ENCODE data around the gene SMPD3. TPM values are rescaled to one million over a fixed set of nuclear protein-coding genes. Genes with fewer than 3 reads are reported as not detected.

SMPD3 gene
- total and polyA plus RNA-seq, 4 donors = 1.7 to 13.9 (median 5.0) TPM

- no peak for DNase-seq
- peaks cover 0 to 11% (median 2%) of the 10 kb centered on the region in 5 donors for H3K4me1 ChIP-seq (ENCODE audit: control insufficient read depth in 5 of 5, insufficient read depth in 5 of 5, low read length in 5 of 5)
- H3K27me3 ChIP-seq (ENCODE audit: control insufficient read depth in 3 of 3, insufficient read depth in 3 of 3, low read length in 2 of 3) = no peaks in the 10 kb centered on the region
- H3K9ac ChIP-seq (ENCODE audit: insufficient read depth in 1 of 2, low read length in 2 of 2) = no peak overlapping the region
- no peaks in the 10 kb centered on the region for H3K9me3 ChIP-seq (ENCODE audit: control insufficient read depth in 4 of 4, insufficient read depth in 3 of 4, low read length in 3 of 4)
- no peak for ATAC-seq (ENCODE audit: insufficient read depth, low FRiP score)
- WGBS, 2 donors = 93 to 94% methylated on average over 11 of the region's 11 CpGs
- TF ChIP-seq, protein P1, sequence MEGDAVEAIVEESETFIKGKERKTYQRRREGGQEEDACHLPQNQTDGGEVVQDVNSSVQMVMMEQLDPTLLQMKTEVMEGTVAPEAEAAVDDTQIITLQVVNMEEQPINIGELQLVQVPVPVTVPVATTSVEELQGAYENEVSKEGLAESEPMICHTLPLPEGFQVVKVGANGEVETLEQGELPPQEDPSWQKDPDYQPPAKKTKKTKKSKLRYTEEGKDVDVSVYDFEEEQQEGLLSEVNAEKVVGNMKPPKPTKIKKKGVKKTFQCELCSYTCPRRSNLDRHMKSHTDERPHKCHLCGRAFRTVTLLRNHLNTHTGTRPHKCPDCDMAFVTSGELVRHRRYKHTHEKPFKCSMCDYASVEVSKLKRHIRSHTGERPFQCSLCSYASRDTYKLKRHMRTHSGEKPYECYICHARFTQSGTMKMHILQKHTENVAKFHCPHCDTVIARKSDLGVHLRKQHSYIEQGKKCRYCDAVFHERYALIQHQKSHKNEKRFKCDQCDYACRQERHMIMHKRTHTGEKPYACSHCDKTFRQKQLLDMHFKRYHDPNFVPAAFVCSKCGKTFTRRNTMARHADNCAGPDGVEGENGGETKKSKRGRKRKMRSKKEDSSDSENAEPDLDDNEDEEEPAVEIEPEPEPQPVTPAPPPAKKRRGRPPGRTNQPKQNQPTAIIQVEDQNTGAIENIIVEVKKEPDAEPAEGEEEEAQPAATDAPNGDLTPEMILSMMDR (IDR thresholded peaks at IDR 0.05; ENCODE audit: control extremely low read depth, extremely low read depth) = no peak
- H3K36me3 ChIP-seq (ENCODE audit: control insufficient read depth in 4 of 4, insufficient read depth in 4 of 4, low read length in 4 of 4) = peaks cover 0 to 71% (median 14%) of the 10 kb centered on the region in 4 donors
- no peak overlapping the region for H3K4me3 ChIP-seq
- no peak overlapping the region for H3K27ac ChIP-seq (ENCODE audit: low read depth in 1 of 2, low read length in 1 of 2)
These were observed 90.4 kb downstream of the SMPD3 start for GRCh38 chr16:68357923-68358322.

DNA sequence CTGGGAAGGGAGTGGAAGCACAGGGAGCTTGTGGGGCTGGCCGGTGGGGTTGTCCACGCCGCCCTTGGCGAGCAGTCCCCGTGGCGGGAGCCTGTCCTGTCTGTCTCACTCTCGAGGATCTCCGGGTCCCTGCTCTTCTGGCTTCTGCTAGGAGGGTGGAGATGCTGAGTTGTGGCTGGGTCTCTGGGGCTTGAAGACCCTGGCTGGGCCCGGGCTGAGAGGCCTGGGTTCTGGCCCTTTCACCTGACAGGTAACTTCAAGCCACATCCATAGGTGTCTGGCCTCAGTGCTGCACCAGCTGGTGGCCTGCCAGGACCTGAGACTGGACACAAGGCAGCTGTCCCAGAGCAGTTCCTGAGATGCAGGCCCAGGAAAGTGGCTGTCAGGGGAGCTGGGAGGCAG, 90.8 kb downstream of the SMPD3 start:
- no peak overlapping the region for H3K27ac ChIP-seq (ENCODE audit: low read depth in 1 of 2, low read length in 1 of 2)
- peaks cover 0 to 73% (median 14%) of the 10 kb centered on the region in 4 donors for H3K36me3 ChIP-seq (ENCODE audit: control insufficient read depth in 4 of 4, insufficient read depth in 4 of 4, low read length in 4 of 4)
- no peak for ATAC-seq (ENCODE audit: insufficient read depth, low FRiP score)
- peaks cover 0 to 7% (median under 1%) of the 10 kb centered on the region in 5 donors for H3K4me1 ChIP-seq (ENCODE audit: control insufficient read depth in 5 of 5, insufficient read depth in 5 of 5, low read length in 5 of 5)
- no peak for DNase-seq
- H3K4me3 ChIP-seq = no peak overlapping the region
- no peaks in the 10 kb centered on the region for H3K9me3 ChIP-seq (ENCODE audit: control insufficient read depth in 4 of 4, insufficient read depth in 3 of 4, low read length in 3 of 4)
- 85 to 95% methylated on average over 9 of the region's 9 CpGs for WGBS, 2 donors
- TF ChIP-seq, protein P1 (IDR thresholded peaks at IDR 0.05; ENCODE audit: control extremely low read depth, extremely low read depth) = no peak
- H3K9ac ChIP-seq (ENCODE audit: insufficient read depth in 1 of 2, low read length in 2 of 2) = no peak overlapping the region
- no peaks in the 10 kb centered on the region for H3K27me3 ChIP-seq (ENCODE audit: control insufficient read depth in 3 of 3, insufficient read depth in 3 of 3, low read length in 2 of 3)

GRCh38 chr16:68356919-68357286, 91.4 kb downstream of the SMPD3 start:
- 68 to 85% methylated on average over 5 of the region's 5 CpGs for WGBS, 2 donors
- no peak for ATAC-seq (ENCODE audit: insufficient read depth, low FRiP score)
- no peak for DNase-seq
- Histone ChIP-seq H3K36me3 (ENCODE audit: control insufficient read depth in 4 of 4, insufficient read depth in 4 of 4, low read length in 4 of 4) (peaks cover 0 to 77% (median 17%) of the 10 kb centered on the region in 4 donors), H3K9ac (ENCODE audit: insufficient read depth in 1 of 2, low read length in 2 of 2) (no peak overlapping the region), H3K27ac (ENCODE audit: low read depth in 1 of 2, low read length in 1 of 2) (peak overlapping the region in 1 of 2 donors; percentile 3), H3K4me3 (no peak overlapping the region), H3K4me1 (ENCODE audit: control insufficient read depth in 5 of 5, insufficient read depth in 5 of 5, low read length in 5 of 5) (peaks cover 0 to 6% (median 0%) of the 10 kb centered on the region in 5 donors), H3K27me3 (ENCODE audit: control insufficient read depth in 3 of 3, insufficient read depth in 3 of 3, low read length in 2 of 3) (no peaks in the 10 kb centered on the region), H3K9me3 (ENCODE audit: control insufficient read depth in 4 of 4, insufficient read depth in 3 of 4, low read length in 3 of 4) (no peaks in the 10 kb centered on the region)
- TF ChIP-seq, protein P1 (IDR thresholded peaks at IDR 0.05; ENCODE audit: control extremely low read depth, extremely low read depth) = no peak

Data from lung (tissue), 12 donors.